ENCODE measurements around the gene APOBEC3A.
"Not testable (repeated sequence)": the region's sequence is repeated elsewhere in the genome, so short reads cannot be mapped to it uniquely, and the experiment has no call there.

Gene APOBEC3A

DNA sequence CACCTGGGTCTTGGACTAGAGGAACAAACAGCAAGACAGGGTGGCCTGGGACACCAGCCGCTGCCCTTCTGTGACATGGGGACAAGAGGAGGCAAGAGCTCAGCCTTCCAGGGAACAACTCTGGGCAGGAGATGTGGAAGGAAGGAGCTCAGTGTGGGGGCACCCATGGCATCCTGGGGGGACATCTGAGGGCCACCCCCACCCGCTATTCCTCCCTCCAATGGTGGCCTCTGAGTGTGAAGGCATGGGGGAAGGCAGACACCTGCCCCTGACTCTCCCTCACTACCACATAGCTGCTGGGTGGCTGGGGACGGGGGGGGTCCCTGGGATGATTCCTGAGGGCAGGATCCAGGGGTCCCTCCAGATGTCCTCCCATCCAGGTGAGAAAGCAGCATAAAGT, 29.2 kb downstream of the APOBEC3A start:
- Histone ChIP-seq H3K36me3 (ENCODE audit: control insufficient read depth in 5 of 5, insufficient read depth in 5 of 5, low read length in 5 of 5) (no peaks in the 10 kb centered on the region), H3K4me3 (ENCODE audit: low read depth in 1 of 5, low read length in 5 of 5) (no peak overlapping the region), H3K27ac (ENCODE audit: low read depth, low read length) (no peak overlapping the region), H3K9ac (ENCODE audit: low read length in 5 of 5) (no peak overlapping the region), H3K27me3 (ENCODE audit: control insufficient read depth in 5 of 5, insufficient read depth in 4 of 5, low read length in 5 of 5) (no peaks in the 10 kb centered on the region), H3K9me3 (ENCODE audit: control insufficient read depth in 5 of 5, low read length in 5 of 5) (no peaks in the 10 kb centered on the region), H3K4me1 (ENCODE audit: control insufficient read depth in 5 of 5, insufficient read depth in 5 of 5, low read length in 5 of 5) (peaks cover 0 to 12% (median 9%) of the 10 kb centered on the region in 5 donors)

DNA sequence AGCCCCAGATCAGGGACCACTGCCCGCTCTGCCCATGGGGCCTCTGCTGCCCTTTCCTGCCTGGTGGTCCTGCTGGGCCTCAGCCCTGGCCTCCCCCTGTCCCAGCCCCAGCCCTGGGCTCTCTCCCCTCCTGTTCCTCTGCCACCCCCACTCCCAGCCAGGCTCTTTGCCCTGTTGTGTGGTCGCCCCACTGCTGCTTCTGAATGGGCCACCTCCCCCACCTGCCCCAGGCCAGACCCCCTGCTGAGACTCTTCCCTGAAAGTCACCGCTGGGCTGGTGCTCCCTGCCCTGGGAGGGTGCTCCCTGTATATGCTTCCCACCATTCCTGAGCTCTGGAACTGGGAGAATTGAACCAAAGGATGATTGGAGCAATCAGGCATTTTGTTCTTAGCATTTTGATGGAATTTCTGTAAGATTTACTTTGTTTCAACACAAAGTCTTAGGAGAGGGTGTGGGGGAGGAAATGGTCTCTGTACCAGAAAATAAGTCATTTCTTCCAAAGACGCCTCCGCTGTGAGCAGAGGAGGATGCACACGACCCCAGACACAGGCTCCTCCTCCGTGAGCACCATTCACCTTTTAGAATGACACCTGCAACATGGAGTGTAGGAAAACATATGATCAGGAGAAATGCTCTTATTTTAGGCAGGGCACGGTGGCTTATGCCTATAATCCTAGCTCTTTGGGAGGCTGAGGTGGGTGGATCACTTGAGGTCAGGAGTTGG, 29.9 kb downstream of the APOBEC3A start:
- Histone ChIP-seq H3K9me3 (ENCODE audit: control insufficient read depth in 5 of 5, low read length in 5 of 5) (no peaks in the 10 kb centered on the region), H3K9ac (ENCODE audit: low read length in 5 of 5) (no peak overlapping the region), H3K36me3 (ENCODE audit: control insufficient read depth in 5 of 5, insufficient read depth in 5 of 5, low read length in 5 of 5) (no peaks in the 10 kb centered on the region), H3K27ac (ENCODE audit: low read depth, low read length) (no peak overlapping the region), H3K4me1 (ENCODE audit: control insufficient read depth in 5 of 5, insufficient read depth in 5 of 5, low read length in 5 of 5) (peaks cover 0 to 5% (median 4%) of the 10 kb centered on the region in 5 donors), H3K27me3 (ENCODE audit: control insufficient read depth in 5 of 5, insufficient read depth in 4 of 5, low read length in 5 of 5) (no peaks in the 10 kb centered on the region), H3K4me3 (ENCODE audit: low read depth in 1 of 5, low read length in 5 of 5) (no peak overlapping the region)

DNA sequence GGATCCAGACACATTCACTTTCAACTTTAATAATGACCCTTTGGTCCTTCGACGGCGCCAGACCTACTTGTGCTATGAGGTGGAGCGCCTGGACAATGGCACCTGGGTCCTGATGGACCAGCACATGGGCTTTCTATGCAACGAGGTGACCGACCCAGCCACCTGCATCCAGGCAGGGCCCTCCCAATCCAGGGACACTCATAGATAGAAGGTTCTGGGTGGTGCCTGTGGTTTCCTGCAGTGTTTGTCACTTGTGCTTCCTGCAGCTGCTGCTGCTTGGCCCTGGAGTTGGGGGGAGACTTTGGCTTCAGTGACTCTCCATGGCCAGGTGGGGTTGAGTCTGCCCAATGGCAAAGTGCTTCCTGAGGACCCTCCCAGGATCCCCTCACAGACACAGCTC, 32.1 kb downstream of the APOBEC3A start:
- H3K36me3 ChIP-seq (ENCODE audit: control insufficient read depth in 5 of 5, insufficient read depth in 5 of 5, low read length in 5 of 5) = no peaks in the 10 kb centered on the region
- no peak overlapping the region for H3K27ac ChIP-seq (ENCODE audit: low read depth, low read length)
- H3K27me3 ChIP-seq (ENCODE audit: control insufficient read depth in 5 of 5, insufficient read depth in 4 of 5, low read length in 5 of 5) = no peaks in the 10 kb centered on the region
- no peak overlapping the region for H3K9ac ChIP-seq (ENCODE audit: low read length in 5 of 5)
- no peak overlapping the region for H3K4me3 ChIP-seq (ENCODE audit: low read depth in 1 of 5, low read length in 5 of 5)
- H3K9me3 ChIP-seq (ENCODE audit: control insufficient read depth in 5 of 5, low read length in 5 of 5) = no peaks in the 10 kb centered on the region
- H3K4me1 ChIP-seq (ENCODE audit: control insufficient read depth in 5 of 5, insufficient read depth in 5 of 5, low read length in 5 of 5) = no peaks in the 10 kb centered on the region

DNA sequence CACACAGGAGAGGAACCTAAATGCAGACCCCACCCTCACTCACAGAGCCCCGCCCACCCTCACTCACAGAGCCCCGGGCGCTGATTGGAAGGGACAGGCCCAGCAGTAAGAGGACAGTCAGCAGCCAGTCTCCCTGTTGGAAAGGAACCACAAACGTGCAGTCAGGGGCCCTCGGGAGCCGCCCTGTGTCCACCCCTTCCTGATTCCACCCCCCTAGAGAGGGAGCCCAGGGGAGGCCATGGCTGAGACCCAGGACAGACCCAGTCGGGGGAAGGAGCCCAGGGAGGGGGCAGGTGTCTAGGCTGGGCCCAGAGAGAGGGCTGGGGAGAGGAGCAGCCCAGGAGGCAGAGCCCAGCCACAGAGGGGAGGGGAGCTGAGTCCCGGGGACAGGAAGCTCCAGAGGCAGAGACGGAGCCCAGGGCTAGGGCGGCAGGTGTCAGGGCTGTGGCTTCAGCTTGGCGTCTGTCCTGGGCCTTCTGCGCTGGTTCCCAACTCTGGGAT, 35.5 kb downstream of the APOBEC3A start:
- H3K36me3 ChIP-seq (ENCODE audit: control insufficient read depth in 5 of 5, insufficient read depth in 5 of 5, low read length in 5 of 5); H3K4me3 ChIP-seq (ENCODE audit: low read depth in 1 of 5, low read length in 5 of 5); H3K9me3 ChIP-seq (ENCODE audit: control insufficient read depth in 5 of 5, low read length in 5 of 5); H3K9ac ChIP-seq (ENCODE audit: low read length in 5 of 5); H3K27ac ChIP-seq (ENCODE audit: low read depth, low read length); H3K4me1 ChIP-seq (ENCODE audit: control insufficient read depth in 5 of 5, insufficient read depth in 5 of 5, low read length in 5 of 5): not testable (repeated sequence)
- H3K27me3 ChIP-seq (ENCODE audit: control insufficient read depth in 5 of 5, insufficient read depth in 4 of 5, low read length in 5 of 5) = peaks cover 8 to 17% (median 11%) of the 10 kb centered on the region in 5 donors

DNA sequence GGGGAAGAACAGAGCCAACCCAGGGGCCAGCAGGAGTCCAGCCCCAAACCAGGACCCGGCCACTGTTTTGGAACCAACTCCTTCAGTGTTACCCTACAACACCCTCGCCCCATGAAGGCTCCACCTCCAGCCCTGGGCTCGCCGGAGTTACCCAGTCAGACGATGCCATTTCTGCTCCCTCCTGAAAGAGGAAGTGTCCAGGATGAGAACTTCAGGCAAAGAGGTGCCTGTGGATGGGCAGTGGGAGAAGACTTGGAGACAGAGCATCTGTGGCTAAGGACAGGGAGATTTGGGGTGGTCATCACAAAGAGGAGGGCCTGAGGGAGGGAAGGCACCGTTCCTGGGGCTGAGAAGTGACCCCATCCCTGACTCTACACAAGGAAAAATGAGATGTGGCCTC, 38.7 kb downstream of the APOBEC3A start:
- Histone ChIP-seq H3K27ac (ENCODE audit: low read depth, low read length) (no peak overlapping the region), H3K36me3 (ENCODE audit: control insufficient read depth in 5 of 5, insufficient read depth in 5 of 5, low read length in 5 of 5) (no peaks in the 10 kb centered on the region), H3K4me1 (ENCODE audit: control insufficient read depth in 5 of 5, insufficient read depth in 5 of 5, low read length in 5 of 5) (no peaks in the 10 kb centered on the region), H3K9me3 (ENCODE audit: control insufficient read depth in 5 of 5, low read length in 5 of 5) (no peaks in the 10 kb centered on the region), H3K9ac (ENCODE audit: low read length in 5 of 5) (no peak overlapping the region), H3K27me3 (ENCODE audit: control insufficient read depth in 5 of 5, insufficient read depth in 4 of 5, low read length in 5 of 5) (peaks cover 14 to 25% (median 17%) of the 10 kb centered on the region in 5 donors), H3K4me3 (ENCODE audit: low read depth in 1 of 5, low read length in 5 of 5) (no peak overlapping the region)

DNA sequence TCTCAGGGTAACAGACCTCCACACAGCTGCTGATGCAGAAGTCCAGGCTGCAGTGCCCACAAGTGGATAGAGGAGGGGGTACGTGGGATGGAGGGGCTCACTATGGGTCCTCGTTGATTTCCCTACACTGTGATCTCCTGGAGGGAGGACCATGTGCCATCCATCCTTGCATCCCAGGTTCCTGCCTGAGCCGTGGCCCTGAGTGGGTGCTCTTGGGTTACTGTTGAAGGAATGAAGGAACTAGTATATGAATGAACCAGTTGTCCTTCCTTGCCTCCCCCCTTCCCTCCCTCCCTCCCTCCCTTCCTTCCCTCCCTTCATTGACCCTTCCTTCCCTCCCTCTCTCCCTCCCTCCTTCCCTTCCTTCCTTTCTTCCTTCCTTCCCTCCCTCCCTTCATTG, 40.1 kb downstream of the APOBEC3A start:
- Histone ChIP-seq H3K9me3 (ENCODE audit: control insufficient read depth in 5 of 5, low read length in 5 of 5) (no peaks in the 10 kb centered on the region), H3K36me3 (ENCODE audit: control insufficient read depth in 5 of 5, insufficient read depth in 5 of 5, low read length in 5 of 5) (no peaks in the 10 kb centered on the region), H3K9ac (ENCODE audit: low read length in 5 of 5) (no peak overlapping the region), H3K4me1 (ENCODE audit: control insufficient read depth in 5 of 5, insufficient read depth in 5 of 5, low read length in 5 of 5) (no peaks in the 10 kb centered on the region), H3K27ac (ENCODE audit: low read depth, low read length) (no peak overlapping the region), H3K4me3 (ENCODE audit: low read depth in 1 of 5, low read length in 5 of 5) (no peak overlapping the region), H3K27me3 (ENCODE audit: control insufficient read depth in 5 of 5, insufficient read depth in 4 of 5, low read length in 5 of 5) (peaks cover 14 to 25% (median 17%) of the 10 kb centered on the region in 5 donors)

DNA sequence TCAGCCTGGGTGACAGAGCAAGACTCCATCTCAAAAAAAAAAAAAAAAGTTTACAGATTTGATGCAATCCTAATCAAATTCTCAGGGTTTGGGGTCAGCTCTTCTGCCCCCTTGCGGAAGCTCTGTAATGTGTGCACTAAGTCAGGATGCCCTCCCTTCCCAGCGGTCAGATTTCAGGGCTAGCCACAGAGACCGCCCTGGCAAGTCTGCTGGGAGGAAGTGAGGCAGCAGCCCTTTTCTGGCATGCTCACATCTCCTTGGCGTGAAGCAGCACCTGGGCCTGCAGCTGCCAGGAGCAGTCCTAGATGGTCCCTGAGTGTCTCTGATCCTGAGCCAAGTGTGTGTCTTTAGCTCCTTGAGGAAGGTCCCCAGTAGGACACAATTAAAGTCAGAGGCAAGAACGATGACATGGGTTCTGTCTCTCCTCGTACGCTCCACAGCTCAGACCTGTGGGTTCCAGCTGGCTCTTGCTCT, 45.8 kb downstream of the APOBEC3A start:
- H3K9me3 ChIP-seq (ENCODE audit: control insufficient read depth in 5 of 5, low read length in 5 of 5) = no peaks in the 10 kb centered on the region
- H3K27ac ChIP-seq (ENCODE audit: low read depth, low read length) = no peak overlapping the region
- no peaks in the 10 kb centered on the region for H3K36me3 ChIP-seq (ENCODE audit: control insufficient read depth in 5 of 5, insufficient read depth in 5 of 5, low read length in 5 of 5)
- peaks cover 0 to 5% (median 3%) of the 10 kb centered on the region in 5 donors for H3K4me1 ChIP-seq (ENCODE audit: control insufficient read depth in 5 of 5, insufficient read depth in 5 of 5, low read length in 5 of 5)
- H3K27me3 ChIP-seq (ENCODE audit: control insufficient read depth in 5 of 5, insufficient read depth in 4 of 5, low read length in 5 of 5) = peaks cover 0 to 9% (median 8%) of the 10 kb centered on the region in 5 donors
- no peak overlapping the region for H3K4me3 ChIP-seq (ENCODE audit: low read depth in 1 of 5, low read length in 5 of 5)
- no peak overlapping the region for H3K9ac ChIP-seq (ENCODE audit: low read length in 5 of 5)

DNA sequence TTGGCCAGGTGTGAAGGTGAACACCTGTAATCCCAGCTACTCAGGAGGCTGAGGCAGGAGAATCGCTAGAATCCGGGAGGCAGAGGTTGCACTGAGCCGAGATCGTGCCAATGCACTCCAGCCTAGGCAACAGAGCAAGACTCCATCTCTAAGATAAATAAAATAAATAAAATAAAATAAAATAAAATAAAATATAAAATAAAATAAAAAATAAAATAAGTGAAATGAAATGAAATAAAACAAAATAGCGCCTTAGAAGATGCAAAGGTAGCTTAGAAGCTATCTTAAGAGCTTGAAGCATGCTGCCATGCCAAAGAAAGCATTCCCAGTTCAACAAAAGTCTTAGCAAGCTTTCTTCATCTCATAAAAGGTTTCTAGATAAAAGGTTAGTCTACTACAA, 49.8 kb downstream of the APOBEC3A start:
- Histone ChIP-seq H3K27me3 (ENCODE audit: control insufficient read depth in 5 of 5, insufficient read depth in 4 of 5, low read length in 5 of 5) (no peaks in the 10 kb centered on the region), H3K36me3 (ENCODE audit: control insufficient read depth in 5 of 5, insufficient read depth in 5 of 5, low read length in 5 of 5) (no peaks in the 10 kb centered on the region), H3K27ac (ENCODE audit: low read depth, low read length) (no peak overlapping the region), H3K9me3 (ENCODE audit: control insufficient read depth in 5 of 5, low read length in 5 of 5) (no peaks in the 10 kb centered on the region), H3K4me1 (ENCODE audit: control insufficient read depth in 5 of 5, insufficient read depth in 5 of 5, low read length in 5 of 5) (peaks cover 0 to 5% (median 3%) of the 10 kb centered on the region in 5 donors), H3K9ac (ENCODE audit: low read length in 5 of 5) (no peak overlapping the region), H3K4me3 (ENCODE audit: low read depth in 1 of 5, low read length in 5 of 5) (no peak overlapping the region)

DNA sequence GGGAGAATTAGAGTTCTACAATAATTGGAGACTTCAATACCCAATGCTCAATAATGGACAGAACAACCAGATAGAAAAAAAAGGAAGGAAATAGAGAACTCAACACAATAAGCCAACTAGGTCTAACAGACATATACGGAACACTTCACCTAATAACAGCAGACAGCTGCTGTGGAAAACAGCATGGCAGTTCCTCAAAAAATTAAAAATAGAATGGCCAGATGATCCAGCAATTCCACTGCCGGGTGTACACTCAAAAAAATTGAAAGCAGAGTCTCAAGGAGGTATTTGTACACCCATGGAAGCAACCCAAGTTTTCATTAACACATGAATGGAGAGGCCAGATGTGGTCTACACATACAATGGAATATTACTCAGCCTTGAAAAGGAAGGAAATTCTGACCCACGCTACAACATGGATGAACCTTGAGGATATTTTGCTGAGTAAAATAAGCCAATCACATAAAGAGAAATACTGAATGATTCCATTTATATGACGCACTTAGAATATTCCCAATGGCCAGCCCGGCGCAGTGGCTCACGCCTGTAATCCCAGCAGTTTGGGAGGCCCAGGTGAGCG, 51.0 kb downstream of the APOBEC3A start:
- not testable (repeated sequence) for H3K27ac ChIP-seq (ENCODE audit: low read depth, low read length); H3K4me1 ChIP-seq (ENCODE audit: control insufficient read depth in 5 of 5, insufficient read depth in 5 of 5, low read length in 5 of 5); H3K27me3 ChIP-seq (ENCODE audit: control insufficient read depth in 5 of 5, insufficient read depth in 4 of 5, low read length in 5 of 5); H3K36me3 ChIP-seq (ENCODE audit: control insufficient read depth in 5 of 5, insufficient read depth in 5 of 5, low read length in 5 of 5); H3K9ac ChIP-seq (ENCODE audit: low read length in 5 of 5); H3K4me3 ChIP-seq (ENCODE audit: low read depth in 1 of 5, low read length in 5 of 5); H3K9me3 ChIP-seq (ENCODE audit: control insufficient read depth in 5 of 5, low read length in 5 of 5)

DNA sequence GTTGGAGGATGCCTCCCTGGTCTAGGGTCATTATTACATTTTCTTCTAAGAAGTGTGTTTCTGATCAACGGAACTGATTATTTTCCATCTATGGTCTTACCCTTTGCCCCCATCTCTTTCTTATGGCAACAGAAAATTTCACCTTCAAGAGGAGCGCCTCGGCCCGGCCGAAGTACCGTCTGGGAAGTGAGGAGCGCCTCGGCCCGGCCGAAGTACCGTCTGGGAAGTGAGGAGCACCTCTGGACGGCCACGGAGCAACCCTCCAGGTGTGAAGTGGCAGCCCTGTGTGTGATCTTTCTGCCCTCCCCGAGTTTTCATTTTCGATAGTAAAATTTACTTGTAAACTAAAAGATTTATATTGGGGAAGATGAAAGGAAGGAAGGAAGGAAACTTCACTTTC, 53.5 kb downstream of the APOBEC3A start:
- Histone ChIP-seq H3K9ac (ENCODE audit: low read length in 5 of 5) (no peak overlapping the region), H3K9me3 (ENCODE audit: control insufficient read depth in 5 of 5, low read length in 5 of 5) (no peaks in the 10 kb centered on the region), H3K4me3 (ENCODE audit: low read depth in 1 of 5, low read length in 5 of 5) (no peak overlapping the region), H3K27ac (ENCODE audit: low read depth, low read length) (no peak overlapping the region), H3K27me3 (ENCODE audit: control insufficient read depth in 5 of 5, insufficient read depth in 4 of 5, low read length in 5 of 5) (no peaks in the 10 kb centered on the region), H3K4me1 (ENCODE audit: control insufficient read depth in 5 of 5, insufficient read depth in 5 of 5, low read length in 5 of 5) (peaks cover 0 to 22% (median 14%) of the 10 kb centered on the region in 5 donors), H3K36me3 (ENCODE audit: control insufficient read depth in 5 of 5, insufficient read depth in 5 of 5, low read length in 5 of 5) (no peaks in the 10 kb centered on the region)
